MCF 10A (cell line): ENCODE data around the gene PPP1R1C. TPM values are rescaled to one million over a fixed set of nuclear protein-coding genes. Genes with fewer than 3 reads are reported as not detected.

Experiments used
- BruUV-seq: library from RNA; stranded (reverse); fragments of 400-500 nt; replicated peaks from 2 replicates; lab custom pipeline; 2021; lab: Mats Ljungman, UMichigan
- CTCF ChIA-PET: fragments of 300-600 bp; sonication (Branson Sonifier 250); formaldehyde crosslinking; extraction: SDS; loops from one replicate; lab custom pipeline; 2021; ENCODE audit warnings: antibody characterized with exemption, inconsistent platforms; lab: Yijun Ruan, JAX
- POLR2A ChIA-PET: fragments of 300-600, 350-650 bp; sonication (Branson Sonifier 250); formaldehyde crosslinking; extraction: SDS; loops from one replicate; lab custom pipeline; 2020; ENCODE audit warnings: antibody characterized with exemption, inconsistent platforms; lab: Yijun Ruan, JAX
- DNase-seq: peaks from one replicate; pipeline ENCODE4 v3.0.0-alpha.2; 2018; ENCODE audit not compliant: unreplicated experiment
- H3K27ac Mint-ChIP-seq: one replicate; pipeline ENCODE4 v1.8.0; 2022; ENCODE audit warnings: mild to moderate bottlenecking, low read depth, mixed read lengths; ENCODE audit not compliant: unreplicated experiment
- H3K27me3 Mint-ChIP-seq: one replicate; pipeline ENCODE4 v1.8.0; 2022; ENCODE audit warnings: mixed read lengths; ENCODE audit not compliant: insufficient read depth, unreplicated experiment
- H3K36me3 Mint-ChIP-seq: one replicate; pipeline ENCODE4 v1.8.0; 2022; ENCODE audit warnings: mild to moderate bottlenecking, moderate library complexity, mixed read lengths; ENCODE audit not compliant: insufficient read depth, unreplicated experiment
- H3K4me1 Mint-ChIP-seq: one replicate; pipeline ENCODE4 v1.8.0; 2022; ENCODE audit warnings: mixed read lengths; ENCODE audit not compliant: insufficient read depth, unreplicated experiment
- H3K4me3 Mint-ChIP-seq: one replicate; pipeline ENCODE4 v1.8.0; 2022; ENCODE audit warnings: mild to moderate bottlenecking, moderate library complexity, mixed read lengths; ENCODE audit not compliant: unreplicated experiment
- H3K9me3 Mint-ChIP-seq: one replicate; pipeline ENCODE4 v1.8.0; 2022; ENCODE audit warnings: mixed read lengths; ENCODE audit not compliant: unreplicated experiment
- CTCF ChIP-seq: fragments of 200-600 bp; IDR thresholded peaks from one replicate; pipeline ENCODE4 v1.8.0; 2022; ENCODE audit warnings: antibody characterized with exemption, mild to moderate bottlenecking; ENCODE audit not compliant: unreplicated experiment
- intact Hi-C: fragments of 100-400 bp; cut with micrococcal nuclease; formaldehyde crosslinking; loops from 2 replicates; pipeline ENCODE4 v1.14.1; 2022
- total RNA-seq: library from RNA; stranded (reverse); gene quantifications from 2 replicates; pipeline ENCODE4 v1.2.3, GENCODE V29; 2022

The PPP1R1C gene
- total RNA-seq, 1 experiment from 2014 or later, result not detected

DNA sequence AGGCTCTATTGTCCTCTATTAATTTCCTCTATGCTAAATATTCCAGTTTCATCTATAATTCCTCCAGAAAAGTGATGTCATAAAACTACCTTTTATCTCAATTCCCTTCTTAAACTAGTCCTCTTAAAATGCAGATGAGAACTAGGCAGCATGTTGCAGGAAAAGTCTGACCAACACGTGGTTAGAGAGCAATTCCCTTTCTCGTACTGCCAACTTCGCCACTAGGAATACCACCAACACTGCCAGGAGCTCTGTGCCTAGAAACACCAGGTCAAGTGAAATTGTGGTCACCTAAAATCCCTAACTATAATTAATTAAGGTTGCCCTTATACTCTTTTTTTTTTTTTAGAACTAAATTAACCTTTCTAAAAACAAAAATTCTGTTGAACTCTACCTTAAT is 127.7 kb downstream of the PPP1R1C start:
- ChIA-PET CTCF (interaction anchor here (0.6 to 1.1 kb wide), 2 partner anchors 21 to 204 kb away, joined by 3 read pairs; no protein-coding TSS in a partner anchor), POLR2A (interaction anchor here (0.7 to 1.1 kb wide), 2 partner anchors 9 to 26 kb away, joined by 3 read pairs; no protein-coding TSS in a partner anchor)
- Mint-ChIP-seq H3K27ac (no peak overlapping the region), H3K36me3 (no peaks in the 10 kb centered on the region), H3K4me1 (no peaks in the 10 kb centered on the region), H3K9me3 (no peaks in the 10 kb centered on the region), H3K27me3 (peaks cover 11% of the 10 kb centered on the region), H3K4me3 (no peak overlapping the region)
- intact Hi-C loops, result no loop called here
- TF ChIP-seq CTCF, result no peak
- no TSS peak for BruUV-seq
- no peak for DNase-seq

GRCh38 chr2:182115258-182115657 is 129.6 kb downstream of the PPP1R1C start:
- no peaks in the 10 kb centered on the region for H3K9me3 Mint-ChIP-seq
- H3K36me3 Mint-ChIP-seq, result no peaks in the 10 kb centered on the region
- intact Hi-C loops, result no loop called here
- H3K27me3 Mint-ChIP-seq, result peaks cover 11% of the 10 kb centered on the region
- no peak for TF ChIP-seq CTCF
- ChIA-PET POLR2A (no interaction called here), CTCF (interaction anchor here (0.5 kb wide), 1 partner anchor 534 kb away, joined by 3 read pairs; no protein-coding TSS in a partner anchor)
- no peak overlapping the region for H3K27ac Mint-ChIP-seq
- no TSS peak for BruUV-seq
- no peak overlapping the region for H3K4me3 Mint-ChIP-seq
- DNase-seq, result no peak
- no peaks in the 10 kb centered on the region for H3K4me1 Mint-ChIP-seq

GRCh38 chr2:182116774-182117173 is 131.1 kb downstream of the PPP1R1C start:
- intact Hi-C loops, result no loop called here
- Mint-ChIP-seq H3K36me3 (no peaks in the 10 kb centered on the region), H3K27me3 (peaks cover 11% of the 10 kb centered on the region), H3K4me3 (no peak overlapping the region), H3K27ac (no peak overlapping the region), H3K4me1 (no peaks in the 10 kb centered on the region), H3K9me3 (no peaks in the 10 kb centered on the region)
- DNase-seq, result no peak
- no TSS peak for BruUV-seq
- POLR2A ChIA-PET, result no interaction called here
- no peak for TF ChIP-seq CTCF
- CTCF ChIA-PET, result no interaction called here

DNA sequence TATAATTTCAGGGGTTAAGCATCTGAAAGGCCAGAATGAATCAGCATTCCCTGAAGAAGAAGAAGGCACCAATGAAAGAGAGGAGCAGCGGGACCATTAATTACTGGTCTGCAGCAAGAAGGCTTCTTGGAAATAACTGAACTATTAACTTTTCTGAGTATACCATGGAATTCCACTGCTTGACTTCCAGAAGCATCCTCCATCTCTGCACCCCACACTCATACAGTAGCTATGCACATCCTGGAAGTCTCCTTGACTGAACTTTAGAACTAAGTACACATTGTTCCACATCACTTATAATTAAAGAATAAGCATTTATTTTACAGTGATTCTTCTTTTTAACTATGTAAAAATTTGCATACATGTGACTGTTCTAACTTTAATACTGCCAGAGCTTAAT is 131.5 kb downstream of the PPP1R1C start:
- no peak for DNase-seq
- H3K36me3 Mint-ChIP-seq, result no peaks in the 10 kb centered on the region
- peaks cover 11% of the 10 kb centered on the region for H3K27me3 Mint-ChIP-seq
- no peak overlapping the region for H3K27ac Mint-ChIP-seq
- intact Hi-C loops, result no loop called here
- no TSS peak for BruUV-seq
- CTCF ChIA-PET, result interaction anchor here (0.8 to 1.0 kb wide), 2 partner anchors 12 to 1992 kb away, joined by 3 read pairs; no protein-coding TSS in a partner anchor
- H3K9me3 Mint-ChIP-seq, result no peaks in the 10 kb centered on the region
- no peak for TF ChIP-seq CTCF
- H3K4me1 Mint-ChIP-seq, result no peaks in the 10 kb centered on the region
- H3K4me3 Mint-ChIP-seq, result no peak overlapping the region
- POLR2A ChIA-PET, result no interaction called here
